CD4-positive, alpha-beta T cell treated with Interleukin-1 beta for 1 hour (primary cell): Measurements from ENCODE around the gene GNAT2.

Experiments
- DNase-seq, 2 donors: peaks; one replicate each; pipeline ENCODE4 v3.0.0-alpha.2; 2020 to 2022

GNAT2 gene

GRCh38 chr1:109641861-109642260 lies 22.4 kb upstream of the GNAT2 start:
- DNase-seq: no peak

DNA sequence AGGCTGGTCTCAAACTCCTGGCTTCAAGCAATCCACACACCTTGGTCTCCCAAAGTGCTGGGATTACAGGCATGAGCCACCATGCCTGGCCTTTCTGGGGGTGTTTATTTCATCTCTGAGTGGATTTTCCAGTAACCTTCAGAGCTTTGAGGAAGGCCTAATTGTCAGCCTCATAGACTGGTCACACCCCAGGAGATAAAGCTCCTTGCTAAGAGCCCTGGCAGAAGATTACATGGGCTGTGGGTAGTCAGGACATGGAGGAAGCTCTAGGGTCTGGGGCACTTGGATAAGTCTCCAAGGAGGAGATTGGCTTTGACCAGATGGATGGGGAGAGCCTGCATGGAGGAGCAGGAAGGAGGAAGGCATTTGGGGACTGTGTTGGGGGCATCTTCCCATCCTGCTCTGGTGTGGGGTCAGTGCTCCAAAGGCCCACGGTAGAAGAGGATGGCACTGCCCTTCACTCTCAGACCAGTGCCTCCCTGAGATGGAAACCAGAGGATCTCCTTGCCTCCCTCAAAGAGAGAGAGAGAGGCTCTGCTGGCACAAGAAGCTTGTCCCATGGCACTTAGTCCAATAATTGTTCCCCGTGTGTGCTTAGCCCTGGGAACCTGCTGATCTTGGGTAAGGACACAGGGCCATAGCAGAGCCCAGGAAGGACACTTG lies 21.8 kb upstream of the GNAT2 start:
- DNase-seq: no peak

DNA sequence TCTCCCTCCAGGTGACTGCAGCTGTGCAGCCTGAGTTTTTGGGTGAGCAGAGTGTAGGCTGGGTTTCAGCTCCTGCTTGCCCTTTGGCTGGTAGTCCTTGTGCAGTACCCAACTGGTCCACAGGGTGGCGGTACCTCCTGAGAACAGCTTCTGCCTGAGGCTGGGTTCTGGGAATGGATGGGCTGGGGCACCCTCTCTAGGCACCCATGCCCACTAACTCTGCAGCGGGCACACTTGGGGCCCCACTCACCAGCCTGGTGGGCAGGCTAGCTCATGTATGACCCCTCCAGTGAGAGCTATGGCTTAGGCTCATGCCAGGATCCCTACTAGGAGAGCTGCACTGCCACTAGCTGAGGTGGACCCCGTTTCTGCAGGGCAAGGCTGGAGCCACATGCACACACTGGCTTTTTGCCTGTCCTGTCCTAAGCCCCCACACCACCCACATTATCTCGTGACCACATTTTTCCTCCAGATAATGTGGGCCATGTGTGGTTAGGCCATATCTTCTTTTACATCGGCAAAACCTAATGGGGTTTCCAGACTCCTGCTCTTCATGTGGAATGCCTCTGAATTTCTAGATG lies 21.0 kb upstream of the GNAT2 start:
- DNase-seq: peak; percentile 82 to 87

GRCh38 chr1:109639841-109640184 lies 20.4 kb upstream of the GNAT2 start:
- DNase-seq: no peak

- no peak for DNase-seq
Measured at GRCh38 chr1:109639063-109639840, 19.8 kb upstream of the GNAT2 start.

- DNase-seq: no peak
Measured at GRCh38 chr1:109637446-109637845, 18.0 kb upstream of the GNAT2 start.

- DNase-seq: no peak
Measured at GRCh38 chr1:109636201-109636952, 17.0 kb upstream of the GNAT2 start.

GRCh38 chr1:109635862-109636200 lies 16.4 kb upstream of the GNAT2 start:
- no peak for DNase-seq

GRCh38 chr1:109634771-109635750 lies 15.6 kb upstream of the GNAT2 start:
- DNase-seq: no peak

DNA sequence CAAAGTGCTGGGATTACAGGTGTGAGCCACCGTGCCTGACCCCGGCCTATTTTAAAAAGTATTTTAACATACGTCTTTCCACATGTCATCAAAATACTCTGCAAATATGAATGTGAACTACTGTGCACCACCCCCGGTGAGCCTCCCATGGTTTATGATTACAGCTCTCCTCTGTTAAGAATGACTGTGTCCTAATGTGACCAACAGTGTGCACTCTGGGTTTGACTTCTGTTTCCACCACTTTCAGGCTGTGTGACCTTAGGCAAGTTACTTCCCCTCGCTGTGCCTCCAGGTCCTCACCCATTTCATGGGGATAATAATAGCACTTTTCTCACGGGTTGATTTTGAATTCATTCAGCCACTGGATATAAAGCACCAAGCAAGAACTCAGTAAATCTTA lies 14.9 kb upstream of the GNAT2 start:
- no peak for DNase-seq

DNA sequence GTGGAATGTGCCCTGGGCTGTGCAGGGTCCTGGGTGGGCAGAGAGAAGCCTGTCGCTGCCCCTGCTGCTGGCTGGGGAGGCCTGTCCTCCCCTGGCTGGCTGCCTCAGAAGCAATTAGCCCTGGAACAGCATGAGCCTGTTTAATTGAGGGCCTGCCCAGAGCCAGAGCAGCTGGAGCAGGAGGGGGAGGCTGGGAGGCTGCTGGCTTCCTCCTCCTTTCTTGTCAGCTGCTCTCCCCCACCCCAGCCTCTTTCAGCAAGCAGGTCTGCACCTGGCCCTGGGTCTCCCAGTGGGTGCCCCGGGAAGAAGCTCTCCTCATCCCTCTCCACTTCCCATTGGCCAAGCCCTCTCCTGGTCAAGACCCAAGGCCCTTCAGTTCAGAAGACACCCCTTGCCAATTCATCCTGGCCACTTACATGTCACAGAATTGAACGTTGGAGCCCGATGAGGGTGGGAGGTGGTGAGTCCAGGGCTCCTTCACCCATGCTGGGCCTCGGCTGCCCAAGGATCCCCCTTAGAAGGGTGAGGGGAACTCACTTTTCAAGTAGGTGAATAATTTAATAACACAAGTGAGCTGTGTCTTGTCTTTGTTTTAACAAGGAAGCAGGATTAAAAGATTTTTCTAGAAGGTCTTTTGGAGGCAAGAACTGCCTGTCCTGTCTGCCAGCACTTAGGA lies 13.4 kb upstream of the GNAT2 start:
- no peak for DNase-seq

DNA sequence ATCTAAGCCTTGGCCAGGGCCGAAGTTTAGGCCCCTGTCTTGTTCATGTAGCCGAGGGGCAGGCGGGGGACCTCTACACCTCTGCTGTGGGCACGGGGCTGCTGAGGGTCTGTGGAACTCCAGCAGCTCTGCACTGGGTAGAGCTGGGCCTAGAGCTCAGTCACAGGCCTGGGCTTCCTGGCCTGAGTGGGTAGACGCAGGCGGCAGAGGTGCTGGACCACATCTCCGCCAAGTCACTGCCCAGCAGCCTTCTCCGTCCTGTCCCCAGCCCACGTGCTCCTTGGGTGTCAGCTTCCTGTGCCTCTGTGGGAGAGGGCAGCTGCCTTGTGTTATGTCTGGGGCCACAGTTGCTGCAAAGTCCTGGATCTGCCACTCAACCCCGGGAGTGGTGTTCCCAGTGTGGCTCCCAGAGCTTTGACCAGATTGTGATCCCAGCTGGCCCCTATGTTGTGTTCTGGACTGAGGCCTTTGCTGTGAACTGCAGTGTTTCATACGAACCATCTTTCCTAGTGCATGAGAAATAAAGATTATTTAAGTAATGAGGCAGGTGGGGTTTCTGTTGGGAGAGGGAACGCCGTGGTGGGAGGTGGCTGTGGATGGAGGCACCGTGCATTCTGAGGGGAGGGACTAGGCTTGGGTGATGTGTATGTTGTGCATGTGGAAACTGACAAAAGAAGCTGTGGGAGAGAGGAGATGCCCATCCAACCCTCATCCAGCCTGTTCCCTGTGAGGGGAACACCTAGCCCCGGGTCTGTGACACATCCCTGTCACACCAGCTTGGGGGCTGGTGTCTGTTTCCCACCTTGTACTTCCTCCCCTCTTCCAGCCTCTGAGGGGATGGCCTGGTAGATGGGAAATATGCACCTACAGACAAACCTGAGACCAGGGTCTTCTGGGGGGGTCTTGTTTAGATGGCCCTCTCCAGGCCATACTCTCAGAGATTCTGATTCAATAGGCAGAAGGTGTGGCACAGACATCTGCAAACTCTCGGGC lies 12.4 kb upstream of the GNAT2 start:
- no peak for DNase-seq

GRCh38 chr1:109630898-109631512 lies 11.6 kb upstream of the GNAT2 start:
- DNase-seq: no peak

DNA sequence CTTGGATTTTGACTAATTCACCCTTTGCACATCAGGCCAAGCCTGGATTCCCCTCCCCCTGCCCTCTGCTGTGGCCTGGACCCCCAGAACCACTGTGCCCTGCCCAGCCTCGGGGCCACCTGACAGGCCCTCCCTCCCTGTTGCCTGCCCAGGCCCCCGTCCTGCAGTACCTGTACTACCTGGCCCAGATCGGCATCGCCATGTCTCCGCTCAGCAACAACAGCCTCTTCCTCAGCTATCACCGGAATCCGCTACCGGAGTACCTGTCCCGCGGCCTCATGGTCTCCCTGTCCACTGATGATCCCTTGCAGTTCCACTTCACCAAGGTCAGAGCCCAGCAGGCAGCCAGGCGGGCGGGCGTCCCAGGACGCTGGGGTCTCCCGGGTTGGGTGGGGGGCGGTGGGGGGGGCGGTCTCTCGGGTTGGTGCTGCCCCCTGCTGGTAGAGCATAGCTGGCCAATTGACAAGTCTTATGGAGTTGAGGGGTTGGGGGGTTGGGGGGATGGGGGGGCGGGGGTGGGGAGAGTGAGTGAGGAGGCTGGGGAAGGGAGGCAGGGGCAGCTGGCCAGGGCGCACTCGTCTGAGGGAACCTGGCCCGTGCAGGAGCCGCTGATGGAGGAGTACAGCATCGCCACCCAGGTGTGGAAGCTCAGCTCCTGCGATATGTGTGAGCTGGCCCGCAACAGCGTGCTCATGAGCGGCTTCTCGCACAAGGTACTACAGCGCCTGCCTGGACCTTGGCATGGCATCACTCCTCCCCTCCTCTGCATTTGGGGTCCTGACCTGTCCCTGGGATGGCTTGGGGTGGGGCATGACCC lies 10.9 kb upstream of the GNAT2 start:
- DNase-seq: peak in 1 of 2 donors; percentile 42

- no peak for DNase-seq
Measured at GRCh38 chr1:109629372-109630030, 10.1 kb upstream of the GNAT2 start.

DNA sequence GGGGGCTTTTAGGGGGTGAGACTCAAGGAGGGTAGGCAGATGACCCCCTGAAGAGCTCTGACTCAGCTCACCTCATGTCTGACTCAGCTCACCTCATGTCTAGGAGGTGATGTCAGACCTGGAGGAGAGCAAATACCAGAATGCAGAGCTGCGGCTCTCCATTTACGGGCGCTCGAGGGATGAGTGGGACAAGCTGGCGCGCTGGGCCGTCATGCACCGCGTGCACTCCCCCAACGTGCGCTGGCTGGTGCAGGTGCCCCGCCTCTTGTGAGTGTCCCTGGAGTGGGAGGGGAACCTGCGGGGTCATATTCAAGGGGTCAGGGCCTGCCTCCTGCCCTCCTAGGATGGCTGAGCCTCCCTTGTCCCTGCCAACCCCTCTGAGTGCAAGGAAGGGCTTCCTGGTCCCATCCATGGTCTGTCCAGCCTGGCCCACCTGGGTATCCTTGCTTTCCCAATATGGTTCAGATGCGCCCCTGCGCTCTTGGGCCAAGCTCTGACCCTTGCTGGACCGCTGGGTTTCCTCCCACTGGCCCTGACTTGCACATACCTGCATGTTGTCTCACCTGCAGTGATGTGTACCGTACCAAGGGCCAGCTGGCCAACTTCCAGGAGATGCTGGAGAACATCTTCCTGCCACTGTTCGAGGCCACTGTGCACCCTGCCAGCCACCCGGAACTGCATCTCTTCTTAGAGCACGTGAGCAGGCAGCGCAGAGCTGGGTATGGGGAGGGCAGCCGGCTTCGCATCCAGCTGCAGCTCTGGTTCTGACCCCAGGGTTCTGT lies 9.3 kb upstream of the GNAT2 start:
- DNase-seq: no peak

- no peak for DNase-seq
Measured at GRCh38 chr1:109627692-109628399, 8.4 kb upstream of the GNAT2 start.
